HepG2 (cell line): ENCODE data around the gene ABAT. TPM values are rescaled to one million over a fixed set of nuclear protein-coding genes. Genes with fewer than 3 reads are reported as not detected.

Experiments
- ATAC-seq: fragments of 200-7000 bp; cut with Tn5 transposase; 3 replicates; pipeline ENCODE4 v1.9.1; 2020; ENCODE audit warnings: mild to moderate bottlenecking, moderate library complexity
- BruUV-seq: library from RNA; stranded (reverse); fragments of 400-500 nt; replicated peaks from 2 replicates; lab custom pipeline; 2021; lab: Mats Ljungman, UMichigan
- CTCF ChIA-PET: fragments of 300-600 bp; formaldehyde crosslinking; extraction: SDS; loops from one replicate; lab custom pipeline; 2021; ENCODE audit warnings: low total read pairs, inconsistent platforms, low intra/inter-chr PET ratio; lab: Yijun Ruan, JAX
- POLR2A ChIA-PET: fragments of 350-600 bp; sonication (Branson Sonifier 250); formaldehyde crosslinking; loops from one replicate; lab custom pipeline; 2020; ENCODE audit warnings: antibody characterized with exemption, inconsistent platforms; lab: Yijun Ruan, JAX
- DNase-seq: peaks from one replicate; pipeline ENCODE4 v3.0.0-alpha.2; 2015; ENCODE audit warnings: low spot score
- FAIRE-seq: peaks from 3 replicates; lab custom pipeline; 2011; peaks lifted over from hg19 to GRCh38; lab: Jason Lieb, UNC
- H2AFZ ChIP-seq: one replicate; pipeline ENCODE4 v1.6.1; 2011; ENCODE audit warnings: low read length, inconsistent platforms
- H3K27ac ChIP-seq: fragments of 300-600 bp; 3 replicates; pipeline ENCODE4 v1.8.0; 2011; ENCODE audit warnings: mixed run types, mild to moderate bottlenecking, mixed read lengths, low read length, inconsistent platforms; ENCODE audit not compliant: insufficient read depth; ENCODE audit errors: extremely low read length
- H3K27me3 ChIP-seq, 2 experiments: fragments of 200-600 bp in 1 of 2; 2 replicates in 1 of 2; 3 replicates in 1 of 2; pipeline versions ENCODE4 v1.6.0 to v1.8.0; 2011; ENCODE audit warnings: low read length in 2 of 2, mild to moderate bottlenecking in 2 of 2, moderate library complexity in 2 of 2, inconsistent platforms in 1 of 2; ENCODE audit not compliant: insufficient read depth in 2 of 2, control insufficient read depth in 1 of 2
- H3K36me3 ChIP-seq, 2 experiments: fragments of 200-600 bp in 1 of 2; replicated peaks in 1 of 2; 2 replicates in 1 of 2; 3 replicates in 1 of 2; pipeline versions ENCODE4 v1.5.1 to v1.8.0; 2011; ENCODE audit warnings: low read length in 2 of 2, inconsistent platforms in 1 of 2; ENCODE audit not compliant: insufficient read depth in 2 of 2, control insufficient read depth in 1 of 2
- H3K4me1 ChIP-seq: 2 replicates; pipeline ENCODE4 v1.5.1; 2012; ENCODE audit warnings: low read length, inconsistent platforms; ENCODE audit not compliant: insufficient read depth
- H3K4me2 ChIP-seq: 2 replicates; pipeline ENCODE4 v1.6.0; 2011; ENCODE audit warnings: low read depth, low read length, inconsistent platforms
- H3K4me3 ChIP-seq, 3 experiments: fragments of 200-600 bp in 1 of 3; sonication (generic), shearing (Covaris generic) in 1 of 3; replicated peaks in 1 of 3; 2 replicates each; pipeline ENCODE4 v1.5.1; 2011 to 2016; ENCODE audit warnings: low read length in 3 of 3, inconsistent platforms in 2 of 3, low read depth in 2 of 3, mild to moderate bottlenecking in 2 of 3, control low read depth in 1 of 3, mixed read lengths in 1 of 3; ENCODE audit not compliant: insufficient read depth in 1 of 3
- H3K79me2 ChIP-seq: one replicate; pipeline ENCODE4 v1.6.1; 2011; ENCODE audit warnings: low read length, inconsistent platforms; ENCODE audit not compliant: insufficient read depth
- H3K9ac ChIP-seq: 2 replicates; pipeline ENCODE4 v1.6.0; 2011; ENCODE audit warnings: mild to moderate bottlenecking, low read depth, low read length, inconsistent platforms; ENCODE audit not compliant: insufficient read depth
- H3K9me3 ChIP-seq: 2 replicates; pipeline ENCODE4 v1.5.1; 2012; ENCODE audit warnings: mild to moderate bottlenecking, low read length
- H4K20me1 ChIP-seq: 2 replicates; pipeline ENCODE4 v1.6.0; 2011; ENCODE audit warnings: inconsistent platforms, mild to moderate bottlenecking, low read length, moderate library complexity; ENCODE audit not compliant: insufficient read depth
- HNF4G ChIP-seq, 2 experiments: sonication (generic) in 1 of 2; formaldehyde crosslinking in 1 of 2; IDR thresholded peaks; 2 replicates each; pipeline versions ENCODE4 v1.4.0 to v1.6.1; 2011 to 2020; ENCODE audit warnings: borderline replicate concordance in 2 of 2, low read depth in 2 of 2, mild to moderate bottlenecking in 2 of 2, low read length in 1 of 2, missing genetic modification reagents in 1 of 2, moderate library complexity in 1 of 2
- KAT2B ChIP-seq: fragments of 150-350 bp; IDR thresholded peaks from 2 replicates; pipeline ENCODE4 v1.6.1; 2014; ENCODE audit warnings: low read depth, low read length, borderline replicate concordance
- MBNL3 ChIP-seq: fragments of 250-450 bp; sonication (Bioruptor Pico); conservative IDR thresholded peaks from 2 replicates; pipeline ENCODE4 v1.8.0; 2022; ENCODE audit warnings: mild to moderate bottlenecking, inconsistent platforms
- NFIC ChIP-seq: IDR thresholded peaks from 2 replicates; pipeline ENCODE4 v1.6.1; 2012; ENCODE audit warnings: mild to moderate bottlenecking, low read length, inconsistent platforms
- NFKB2 ChIP-seq: sonication (generic); formaldehyde crosslinking; IDR thresholded peaks from 2 replicates; pipeline ENCODE4 v1.4.0; 2020; ENCODE audit warnings: missing genetic modification reagents, borderline replicate concordance
- RXRA ChIP-seq: sonication (generic); formaldehyde crosslinking; IDR thresholded peaks from 2 replicates; pipeline ENCODE4 v1.5.1; 2020; ENCODE audit warnings: missing genetic modification reagents
- ZNF672 ChIP-seq: sonication (generic); formaldehyde crosslinking; IDR thresholded peaks from 2 replicates; pipeline ENCODE4 v1.8.1; 2022; ENCODE audit warnings: missing genetic modification reagents
- ZNF75D ChIP-seq: sonication (generic); formaldehyde crosslinking; IDR thresholded peaks from 2 replicates; pipeline ENCODE4 v1.8.1; 2023; ENCODE audit warnings: missing genetic modification reagents, mild to moderate bottlenecking, borderline replicate concordance
- WGBS: methylation state at CpG from one replicate; pipeline ENCODE4 v1.1.6; 2017; ENCODE audit warnings: low lambda C conversion rate; 5-methylcytosine and 5-hydroxymethylcytosine counted together
- in situ Hi-C: cut with HindIII; loops from 2 replicates; pipeline ENCODE4 v1.10.0; 2017; ENCODE audit warnings: low pct_unique_long_range_greater_than_20kb; ENCODE audit not compliant: extremely low pct_ligation_motif_present
- intact Hi-C: fragments of 100-400 bp; cut with micrococcal nuclease; formaldehyde crosslinking; loops from one replicate; pipeline ENCODE4 v1.10.0; 2022; ENCODE audit not compliant: unreplicated experiment
- polyA plus RNA-seq, 8 experiments: library from polyadenylated mRNA; depleted of rRNA in 3 of 8; stranded (reverse) in 7 of 8; unstranded in 1 of 8; fragments of >200 nt; fragmentation: Illumina TruSeq in 4 of 8; extraction: Trizol in 4 of 8; gene quantifications; 2 replicates each; pipeline versions ENCODE4 v1.2.1 to v1.2.3, GENCODE V29; 2011 to 2016; ENCODE audit warnings: low read depth in 4 of 8, missing spikeins in 1 of 8, mixed read lengths in 1 of 8; ENCODE audit not compliant: insufficient read depth in 1 of 8
- total RNA-seq, 5 experiments: library from RNA; depleted of rRNA; stranded (reverse); fragments of >200 nt; fragmentation: Illumina TruSeq; extraction: Trizol; gene quantifications; 2 replicates each; pipeline ENCODE4 v1.2.3, GENCODE V29; 2016; ENCODE audit warnings: low read depth in 1 of 5
- TF ChIP-seq, protein P1 (sequence below): sonication (generic); formaldehyde crosslinking; IDR thresholded peaks from 2 replicates; pipeline ENCODE4 v1.4.0; 2020; ENCODE audit warnings: missing genetic modification reagents
- TF ChIP-seq, protein P2 (sequence below), 2 experiments: fragments of 450-650 bp in 1 of 2; sonication (generic) in 1 of 2; formaldehyde crosslinking in 1 of 2; IDR thresholded peaks; 2 replicates each; pipeline versions ENCODE4 v1.6.1 to v1.8.0; 2016 to 2022; ENCODE audit warnings: antibody characterized with exemption in 1 of 2, mild to moderate bottlenecking in 1 of 2, missing genetic modification reagents in 1 of 2

Gene ABAT
- total and polyA plus RNA-seq, 2 of the 13 experiments (the other 11 are each of a cell fraction or from before 2014, with no cell fraction given), result 47.6 to 97.3 TPM

DNA sequence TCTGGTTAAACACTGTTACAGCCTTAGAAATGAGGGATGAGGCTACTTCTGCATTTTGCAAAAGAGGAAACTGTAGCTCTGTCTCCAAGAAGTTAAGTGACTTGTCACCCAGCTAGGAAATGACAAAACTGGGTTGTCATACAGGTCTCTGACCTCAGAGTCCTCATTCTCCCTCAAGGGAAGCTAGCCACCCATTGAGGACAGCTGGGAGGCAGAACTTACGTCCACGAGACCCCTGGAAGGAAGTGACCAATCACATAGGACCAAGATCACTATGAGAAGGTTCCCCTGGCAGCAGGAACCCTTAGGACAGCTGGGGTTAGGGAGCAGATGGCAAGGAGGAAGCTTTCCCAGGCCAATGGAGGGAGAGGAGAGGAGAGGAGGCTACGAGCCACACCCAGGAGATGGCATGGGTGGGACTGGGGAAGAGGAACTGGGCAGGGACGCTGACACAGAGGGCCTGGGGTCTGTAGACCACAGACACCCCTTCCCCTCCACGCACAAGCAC, 41.7 kb upstream of the ABAT start (continued):
- TF ChIP-seq HNF4G (IDR thresholded peaks at IDR 0.05; ENCODE audit: borderline replicate concordance, low read depth, low read length) (no peak), HNF4G (CRISPR knock-in tag; IDR thresholded peaks at IDR 0.05; ENCODE audit: borderline replicate concordance, low read depth) (no peak), RXRA (CRISPR knock-in tag) (no peak), KAT2B (no peak), ZNF672 (CRISPR knock-in tag) (no peak), NFIC (no peak)

DNA sequence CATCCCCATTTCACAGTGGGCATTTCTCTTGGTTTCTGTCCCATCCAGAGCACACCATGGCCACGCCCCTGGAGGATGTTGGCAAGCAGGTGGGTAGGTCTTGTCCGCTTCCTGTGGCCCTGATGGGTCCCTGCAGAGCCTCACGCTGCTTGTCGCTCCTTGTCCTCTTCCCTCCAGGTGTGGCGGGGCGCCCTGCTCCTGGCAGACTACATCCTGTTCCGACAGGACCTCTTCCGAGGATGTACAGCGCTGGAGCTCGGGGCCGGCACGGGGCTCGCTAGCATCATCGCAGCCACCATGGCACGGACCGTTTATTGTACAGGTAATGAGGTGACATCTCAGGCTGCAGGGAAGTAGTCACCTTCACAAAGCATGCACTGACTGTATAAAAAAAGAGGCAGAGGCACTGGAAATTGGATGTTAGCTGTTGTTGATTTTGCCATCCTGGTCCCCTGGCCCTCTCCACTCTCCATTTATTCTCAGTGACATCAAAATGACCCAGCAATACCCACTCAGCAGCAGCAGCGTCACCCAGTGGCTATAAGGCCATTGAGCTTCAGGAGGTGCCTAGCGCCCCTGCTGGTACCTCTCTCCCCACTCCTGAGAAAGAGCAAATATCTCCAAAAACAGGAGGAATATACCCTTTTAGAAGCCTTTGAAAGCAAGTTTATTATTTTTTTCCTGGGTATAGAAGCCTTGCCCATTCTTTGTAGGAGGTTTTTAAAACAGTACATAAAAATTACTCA, 39.3 kb upstream of the ABAT start:
- no TSS peak for BruUV-seq
- ATAC-seq, result peak; percentile 83
- Histone ChIP-seq H3K36me3 (peaks cover 64 to 79% of the 10 kb centered on the region in 2 experiments), H3K9ac (no peak overlapping the region), H2AFZ (no peak overlapping the region), H3K9me3 (no peaks in the 10 kb centered on the region), H3K4me1 (peaks cover 12% of the 10 kb centered on the region), H3K4me3 (no peak overlapping the region), H3K79me2 (no peaks in the 10 kb centered on the region), H3K27me3 (no peaks in the 10 kb centered on the region), H4K20me1 (0 out of 2 replicates have a peak, but pooled peaks cover 4% of the 10 kb centered on the region), H3K4me2 (no peak overlapping the region), H3K27ac (no peak overlapping the region)
- FAIRE-seq, result peak; percentile 75
- ChIA-PET CTCF (interaction anchor here (0.6 to 3.3 kb wide), 4 partner anchors 20 to 239 kb away, joined by 3 to 66 read pairs (median 23); no protein-coding TSS in a partner anchor), POLR2A (no interaction called here)
- intact Hi-C loops (loop anchor here (1.0 to 5.0 kb wide), 3 partner anchors 62 to 293 kb away; no protein-coding TSS in a partner anchor), in situ Hi-C loops (no loop called here)
- 88% methylated on average over 18 of the region's 18 CpGs for WGBS
- peak; percentile 66 for DNase-seq
- peak; percentile 24; the same call in 1 of the 2 replicates for TF ChIP-seq NFKB2
- no peak for TF ChIP-seq MBNL3 (CRISPR knock-in tag)
- TF ChIP-seq, protein P1, sequence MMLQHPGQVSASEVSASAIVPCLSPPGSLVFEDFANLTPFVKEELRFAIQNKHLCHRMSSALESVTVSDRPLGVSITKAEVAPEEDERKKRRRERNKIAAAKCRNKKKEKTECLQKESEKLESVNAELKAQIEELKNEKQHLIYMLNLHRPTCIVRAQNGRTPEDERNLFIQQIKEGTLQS (CRISPR knock-in tag), result no peak
- TF ChIP-seq ZNF75D (CRISPR knock-in tag), result no peak
- TF ChIP-seq, protein P2, sequence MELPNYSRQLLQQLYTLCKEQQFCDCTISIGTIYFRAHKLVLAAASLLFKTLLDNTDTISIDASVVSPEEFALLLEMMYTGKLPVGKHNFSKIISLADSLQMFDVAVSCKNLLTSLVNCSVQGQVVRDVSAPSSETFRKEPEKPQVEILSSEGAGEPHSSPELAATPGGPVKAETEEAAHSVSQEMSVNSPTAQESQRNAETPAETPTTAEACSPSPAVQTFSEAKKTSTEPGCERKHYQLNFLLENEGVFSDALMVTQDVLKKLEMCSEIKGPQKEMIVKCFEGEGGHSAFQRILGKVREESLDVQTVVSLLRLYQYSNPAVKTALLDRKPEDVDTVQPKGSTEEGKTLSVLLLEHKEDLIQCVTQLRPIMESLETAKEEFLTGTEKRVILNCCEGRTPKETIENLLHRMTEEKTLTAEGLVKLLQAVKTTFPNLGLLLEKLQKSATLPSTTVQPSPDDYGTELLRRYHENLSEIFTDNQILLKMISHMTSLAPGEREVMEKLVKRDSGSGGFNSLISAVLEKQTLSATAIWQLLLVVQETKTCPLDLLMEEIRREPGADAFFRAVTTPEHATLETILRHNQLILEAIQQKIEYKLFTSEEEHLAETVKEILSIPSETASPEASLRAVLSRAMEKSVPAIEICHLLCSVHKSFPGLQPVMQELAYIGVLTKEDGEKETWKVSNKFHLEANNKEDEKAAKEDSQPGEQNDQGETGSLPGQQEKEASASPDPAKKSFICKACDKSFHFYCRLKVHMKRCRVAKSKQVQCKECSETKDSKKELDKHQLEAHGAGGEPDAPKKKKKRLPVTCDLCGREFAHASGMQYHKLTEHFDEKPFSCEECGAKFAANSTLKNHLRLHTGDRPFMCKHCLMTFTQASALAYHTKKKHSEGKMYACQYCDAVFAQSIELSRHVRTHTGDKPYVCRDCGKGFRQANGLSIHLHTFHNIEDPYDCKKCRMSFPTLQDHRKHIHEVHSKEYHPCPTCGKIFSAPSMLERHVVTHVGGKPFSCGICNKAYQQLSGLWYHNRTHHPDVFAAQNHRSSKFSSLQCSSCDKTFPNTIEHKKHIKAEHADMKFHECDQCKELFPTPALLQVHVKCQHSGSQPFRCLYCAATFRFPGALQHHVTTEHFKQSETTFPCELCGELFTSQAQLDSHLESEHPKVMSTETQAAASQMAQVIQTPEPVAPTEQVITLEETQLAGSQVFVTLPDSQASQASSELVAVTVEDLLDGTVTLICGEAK (IDR thresholded peaks at IDR 0.05), result no peak
- TF ChIP-seq, protein P2 (CRISPR knock-in tag; IDR thresholded peaks at IDR 0.05), result peak; percentile 51; the same call in 1 of the 2 replicates
